Measurements from ENCODE around the gene GRXCR1. TPM values are rescaled to one million over a fixed set of nuclear protein-coding genes. Genes with fewer than 3 reads are reported as not detected.

Gene GRXCR1
- total RNA-seq, 1 experiment from 2014 or later, result not detected

DNA sequence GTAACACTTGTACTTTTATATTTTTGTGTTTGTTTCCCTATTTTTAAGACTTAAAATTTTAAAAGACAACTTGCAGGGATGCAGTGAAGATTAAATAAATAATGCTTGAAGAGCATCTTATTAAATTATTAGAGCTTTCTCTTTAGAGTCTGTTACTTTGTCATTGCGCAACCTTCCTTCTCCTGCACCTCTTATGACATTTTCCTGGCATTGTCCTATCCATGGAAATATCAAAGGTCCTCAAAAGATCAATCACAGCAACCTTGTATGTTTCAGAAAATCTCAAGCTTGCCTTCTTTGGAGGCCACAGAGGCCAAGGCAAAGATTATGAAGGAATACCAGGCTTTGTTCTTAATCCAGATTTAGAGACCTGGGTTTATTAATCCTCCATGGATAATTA is 116.3 kb downstream of the GRXCR1 start:
- Histone ChIP-seq H3K36me3 (ENCODE audit: control insufficient read depth, insufficient read depth, low read length) (no peaks in the 10 kb centered on the region), H3K27ac (ENCODE audit: low read length) (no peak overlapping the region), H3K4me3 (ENCODE audit: low read depth in 2 of 2, low read length in 2 of 2) (no peak overlapping the region), H3K27me3 (ENCODE audit: control insufficient read depth, insufficient read depth, low read length) (no peaks in the 10 kb centered on the region), H3K4me1 (ENCODE audit: control insufficient read depth, insufficient read depth, low read length) (no peaks in the 10 kb centered on the region), H3K9me3 (ENCODE audit: control insufficient read depth, insufficient read depth, low read depth, low read length) (no peaks in the 10 kb centered on the region)
- ChIA-PET POLR2A (no interaction called here), CTCF (no interaction called here)
- BruUV-seq (replicated peaks), result no TSS peak
- in situ Hi-C loops (cut with HindIII; ENCODE audit: low pct_unique_long_range_greater_than_20kb, low sequenced_read_pairs) (no loop called here), intact Hi-C loops (cut with micrococcal nuclease; ENCODE audit: unreplicated experiment) (no loop called here)
- TF ChIP-seq TCF7L2 (IDR thresholded peaks at IDR 0.05; ENCODE audit: low read depth, low read length) (no peak), POLR2AphosphoS5 (IDR thresholded peaks at IDR 0.05; ENCODE audit: low read depth, low read length) (no peak), SIN3A (IDR thresholded peaks at IDR 0.05; ENCODE audit: borderline replicate concordance, insufficient read depth, low read depth, low read length) (no peak)
- TF ChIP-seq, protein P1, sequence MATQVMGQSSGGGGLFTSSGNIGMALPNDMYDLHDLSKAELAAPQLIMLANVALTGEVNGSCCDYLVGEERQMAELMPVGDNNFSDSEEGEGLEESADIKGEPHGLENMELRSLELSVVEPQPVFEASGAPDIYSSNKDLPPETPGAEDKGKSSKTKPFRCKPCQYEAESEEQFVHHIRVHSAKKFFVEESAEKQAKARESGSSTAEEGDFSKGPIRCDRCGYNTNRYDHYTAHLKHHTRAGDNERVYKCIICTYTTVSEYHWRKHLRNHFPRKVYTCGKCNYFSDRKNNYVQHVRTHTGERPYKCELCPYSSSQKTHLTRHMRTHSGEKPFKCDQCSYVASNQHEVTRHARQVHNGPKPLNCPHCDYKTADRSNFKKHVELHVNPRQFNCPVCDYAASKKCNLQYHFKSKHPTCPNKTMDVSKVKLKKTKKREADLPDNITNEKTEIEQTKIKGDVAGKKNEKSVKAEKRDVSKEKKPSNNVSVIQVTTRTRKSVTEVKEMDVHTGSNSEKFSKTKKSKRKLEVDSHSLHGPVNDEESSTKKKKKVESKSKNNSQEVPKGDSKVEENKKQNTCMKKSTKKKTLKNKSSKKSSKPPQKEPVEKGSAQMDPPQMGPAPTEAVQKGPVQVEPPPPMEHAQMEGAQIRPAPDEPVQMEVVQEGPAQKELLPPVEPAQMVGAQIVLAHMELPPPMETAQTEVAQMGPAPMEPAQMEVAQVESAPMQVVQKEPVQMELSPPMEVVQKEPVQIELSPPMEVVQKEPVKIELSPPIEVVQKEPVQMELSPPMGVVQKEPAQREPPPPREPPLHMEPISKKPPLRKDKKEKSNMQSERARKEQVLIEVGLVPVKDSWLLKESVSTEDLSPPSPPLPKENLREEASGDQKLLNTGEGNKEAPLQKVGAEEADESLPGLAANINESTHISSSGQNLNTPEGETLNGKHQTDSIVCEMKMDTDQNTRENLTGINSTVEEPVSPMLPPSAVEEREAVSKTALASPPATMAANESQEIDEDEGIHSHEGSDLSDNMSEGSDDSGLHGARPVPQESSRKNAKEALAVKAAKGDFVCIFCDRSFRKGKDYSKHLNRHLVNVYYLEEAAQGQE (IDR thresholded peaks at IDR 0.05; ENCODE audit: insufficient read depth in 1 of 2, low read depth in 2 of 2, low read length in 1 of 2), result no peak
- TF ChIP-seq, protein P2, sequence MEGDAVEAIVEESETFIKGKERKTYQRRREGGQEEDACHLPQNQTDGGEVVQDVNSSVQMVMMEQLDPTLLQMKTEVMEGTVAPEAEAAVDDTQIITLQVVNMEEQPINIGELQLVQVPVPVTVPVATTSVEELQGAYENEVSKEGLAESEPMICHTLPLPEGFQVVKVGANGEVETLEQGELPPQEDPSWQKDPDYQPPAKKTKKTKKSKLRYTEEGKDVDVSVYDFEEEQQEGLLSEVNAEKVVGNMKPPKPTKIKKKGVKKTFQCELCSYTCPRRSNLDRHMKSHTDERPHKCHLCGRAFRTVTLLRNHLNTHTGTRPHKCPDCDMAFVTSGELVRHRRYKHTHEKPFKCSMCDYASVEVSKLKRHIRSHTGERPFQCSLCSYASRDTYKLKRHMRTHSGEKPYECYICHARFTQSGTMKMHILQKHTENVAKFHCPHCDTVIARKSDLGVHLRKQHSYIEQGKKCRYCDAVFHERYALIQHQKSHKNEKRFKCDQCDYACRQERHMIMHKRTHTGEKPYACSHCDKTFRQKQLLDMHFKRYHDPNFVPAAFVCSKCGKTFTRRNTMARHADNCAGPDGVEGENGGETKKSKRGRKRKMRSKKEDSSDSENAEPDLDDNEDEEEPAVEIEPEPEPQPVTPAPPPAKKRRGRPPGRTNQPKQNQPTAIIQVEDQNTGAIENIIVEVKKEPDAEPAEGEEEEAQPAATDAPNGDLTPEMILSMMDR (IDR thresholded peaks at IDR 0.05), result no peak
- DNase-seq (ENCODE audit: low read depth, low spot score) (no peak), ATAC-seq (no peak)

DNA sequence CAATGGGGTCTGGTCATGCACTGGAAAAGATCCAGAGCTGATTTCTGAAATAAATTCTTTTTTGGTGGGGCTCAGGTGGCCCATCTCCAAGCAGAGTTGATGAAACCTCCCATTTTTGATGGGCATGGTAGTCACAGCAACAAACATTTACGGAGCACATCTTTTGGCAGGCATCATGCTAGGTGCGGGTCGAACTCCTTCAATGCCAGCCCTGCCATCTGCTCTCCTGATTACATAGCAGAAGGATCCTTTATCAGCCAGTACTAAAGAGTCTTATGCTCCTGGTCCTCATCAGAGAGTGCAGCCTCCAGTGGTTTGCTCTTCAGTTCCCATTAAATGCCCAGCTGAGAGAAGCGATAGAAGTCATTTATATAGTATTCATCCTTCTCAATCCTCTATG is 121.7 kb downstream of the GRXCR1 start:
- ChIA-PET POLR2A (no interaction called here), CTCF (no interaction called here)
- Histone ChIP-seq H3K27ac (ENCODE audit: low read length) (no peak overlapping the region), H3K4me1 (ENCODE audit: control insufficient read depth, insufficient read depth, low read length) (no peaks in the 10 kb centered on the region), H3K9me3 (ENCODE audit: control insufficient read depth, insufficient read depth, low read depth, low read length) (no peaks in the 10 kb centered on the region), H3K36me3 (ENCODE audit: control insufficient read depth, insufficient read depth, low read length) (no peaks in the 10 kb centered on the region), H3K4me3 (ENCODE audit: low read depth in 2 of 2, low read length in 2 of 2) (no peak overlapping the region), H3K27me3 (ENCODE audit: control insufficient read depth, insufficient read depth, low read length) (no peaks in the 10 kb centered on the region)
- ATAC-seq, result no peak
- intact Hi-C loops (cut with micrococcal nuclease; ENCODE audit: unreplicated experiment) (no loop called here), in situ Hi-C loops (cut with HindIII; ENCODE audit: low pct_unique_long_range_greater_than_20kb, low sequenced_read_pairs) (no loop called here)
- BruUV-seq (replicated peaks), result no TSS peak
- DNase-seq (ENCODE audit: low read depth, low spot score), result no peak
- TF ChIP-seq SIN3A (IDR thresholded peaks at IDR 0.05; ENCODE audit: borderline replicate concordance, insufficient read depth, low read depth, low read length), result no peak
- TF ChIP-seq TCF7L2 (IDR thresholded peaks at IDR 0.05; ENCODE audit: low read depth, low read length), result no peak
- TF ChIP-seq, protein P1 (IDR thresholded peaks at IDR 0.05; ENCODE audit: insufficient read depth in 1 of 2, low read depth in 2 of 2, low read length in 1 of 2), result no peak
- TF ChIP-seq, protein P2 (IDR thresholded peaks at IDR 0.05), result no peak
- TF ChIP-seq POLR2AphosphoS5 (IDR thresholded peaks at IDR 0.05; ENCODE audit: low read depth, low read length), result no peak

Data from Panc1 (cell line).